ENCODE measurements around the gene KDM6A.
"Not testable (repeated sequence)": the region's sequence is repeated elsewhere in the genome, so short reads cannot be mapped to it uniquely, and the experiment has no call there.

The KDM6A gene

DNA sequence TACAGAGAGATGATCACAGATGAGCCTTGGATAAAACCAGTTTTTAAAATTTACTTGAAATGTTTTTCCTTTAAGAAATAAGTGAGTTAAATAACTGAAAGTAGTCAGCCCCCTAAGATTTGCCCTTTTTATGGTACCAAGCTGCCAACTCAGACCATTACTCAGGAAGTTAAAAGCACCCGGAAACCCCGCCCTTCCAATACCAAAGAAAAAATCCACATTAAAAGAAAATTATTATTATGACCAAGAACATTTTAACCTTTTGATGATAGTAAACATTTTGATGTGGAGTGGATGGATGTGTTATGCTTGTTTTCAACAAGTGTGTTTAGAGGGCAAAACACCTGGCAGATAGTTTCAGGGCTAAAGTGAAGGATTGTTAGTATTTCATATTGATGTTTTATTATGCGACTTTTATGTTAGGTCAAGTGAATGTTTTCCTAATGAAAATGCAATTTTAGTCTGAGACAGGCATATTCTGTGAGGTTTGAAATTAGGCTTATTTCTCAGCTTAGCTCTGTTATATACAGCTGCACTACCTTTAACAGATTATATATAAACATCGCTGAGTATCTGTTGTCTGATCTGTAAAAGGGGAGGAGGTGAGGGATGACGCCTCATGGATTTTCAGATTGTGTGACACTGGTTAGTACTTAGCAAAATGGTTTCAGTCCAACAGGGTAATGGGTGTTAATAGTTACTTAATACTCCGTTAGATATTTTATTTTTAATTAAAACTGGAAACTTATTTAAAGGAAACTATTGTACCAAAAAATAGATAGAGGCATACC, 89.0 kb downstream of the KDM6A start:
- no peak for DNase-seq (ENCODE audit: low spot score)

DNA sequence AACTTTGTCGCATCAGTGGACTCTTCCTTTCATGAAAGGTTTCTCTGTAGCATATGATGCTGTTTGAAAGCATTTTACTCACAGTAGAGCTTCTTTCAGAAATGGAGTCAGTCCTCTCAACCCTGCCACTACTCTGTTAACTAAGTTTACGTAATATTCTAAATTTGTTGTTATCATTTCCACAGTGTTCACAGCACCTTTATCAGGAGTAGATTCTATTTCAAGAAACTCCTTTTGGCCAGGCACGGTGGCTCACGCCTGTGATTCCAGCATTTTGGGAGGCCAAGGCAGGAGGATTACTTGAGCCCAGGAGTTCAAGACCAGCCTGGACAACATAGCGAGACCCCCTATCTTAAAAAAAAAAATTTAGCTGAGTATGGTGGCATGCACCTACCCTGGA, 90.0 kb downstream of the KDM6A start:
- no peak for DNase-seq (ENCODE audit: low spot score)

DNA sequence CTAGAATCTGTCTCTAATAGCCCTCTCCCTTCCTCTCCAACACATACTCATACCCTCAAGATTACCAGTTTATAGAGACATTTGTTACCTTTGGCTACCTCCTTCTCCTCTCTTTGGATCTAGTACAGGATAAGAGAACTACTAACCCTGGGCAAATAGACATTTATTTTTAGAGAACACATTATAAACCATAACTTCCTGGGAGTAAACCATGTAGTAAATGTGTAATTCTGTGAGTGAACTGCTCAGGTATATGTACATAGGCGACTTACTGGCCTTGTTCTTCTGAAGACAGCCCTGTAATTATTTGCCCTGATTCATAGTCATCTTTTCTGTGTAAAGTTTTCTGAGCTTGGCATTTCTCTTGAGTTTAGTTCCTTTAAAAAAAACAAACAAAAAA, 94.2 kb downstream of the KDM6A start:
- DNase-seq (ENCODE audit: low spot score), result no peak

DNA sequence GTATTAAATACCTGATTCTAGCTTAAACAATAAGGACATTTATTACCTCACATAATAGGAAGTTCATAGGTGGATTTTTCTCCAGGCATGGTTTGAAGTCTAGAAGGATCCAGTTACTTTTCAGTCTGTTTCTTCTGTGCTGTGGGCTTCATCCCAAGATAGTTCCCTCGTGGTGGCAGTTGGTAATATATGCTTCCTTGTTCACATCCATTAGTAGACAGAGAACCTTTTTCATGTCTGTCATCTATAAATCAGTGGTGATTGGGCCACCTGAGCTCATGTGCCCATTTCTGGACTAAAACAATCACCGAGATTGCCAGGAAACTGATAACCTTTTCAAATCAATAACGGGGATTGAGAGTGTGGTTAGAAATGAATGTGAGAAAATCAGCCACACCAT, 97.7 kb downstream of the KDM6A start:
- no peak for DNase-seq (ENCODE audit: low spot score)

GRCh38 chrX:44971674-44972073, 98.7 kb downstream of the KDM6A start:
- no peak for DNase-seq (ENCODE audit: low spot score)

DNA sequence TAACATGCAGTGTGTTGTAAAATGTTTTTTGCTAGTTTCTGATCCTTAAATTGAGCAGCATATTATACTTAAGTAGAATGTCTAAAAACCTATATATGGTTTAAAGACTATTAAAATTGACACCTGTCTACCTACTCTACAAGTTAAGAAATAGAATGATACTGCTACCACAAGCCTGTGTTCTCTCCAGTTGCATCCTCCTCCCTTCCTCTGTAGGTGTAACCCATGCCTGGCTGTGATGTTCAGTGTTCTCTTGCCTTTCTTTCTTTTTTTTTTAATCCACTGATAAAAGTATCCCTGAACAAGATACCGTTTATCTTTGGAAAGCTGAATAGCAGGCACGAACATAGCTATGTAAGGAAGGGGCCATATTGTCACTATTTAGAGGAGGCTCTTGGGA, 99.1 kb downstream of the KDM6A start:
- DNase-seq (ENCODE audit: low spot score), result no peak

- DNase-seq (ENCODE audit: low spot score), result no peak
Measured at GRCh38 chrX:44973420-44973932, 100.5 kb downstream of the KDM6A start.

DNA sequence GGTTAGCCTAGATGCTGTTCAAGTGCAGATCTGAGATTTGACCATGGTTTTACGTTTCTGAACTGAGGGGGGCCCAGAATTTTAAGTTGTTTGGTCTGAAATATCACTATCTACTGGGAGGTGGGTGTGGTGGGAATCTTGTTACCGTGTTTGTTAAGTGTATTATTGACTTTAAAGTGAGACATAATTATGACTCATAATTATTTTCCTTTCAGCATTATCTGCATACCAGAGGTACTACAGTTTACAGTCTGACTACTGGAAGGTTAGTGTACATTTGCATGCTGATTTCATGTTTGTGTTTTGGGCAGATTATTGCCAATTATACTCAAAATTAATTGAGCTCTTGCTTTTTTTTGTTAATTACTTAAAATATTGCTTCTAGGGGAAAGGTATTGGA, 101.5 kb downstream of the KDM6A start:
- DNase-seq (ENCODE audit: low spot score), result no peak

- DNase-seq (ENCODE audit: low spot score), result no peak
Measured at GRCh38 chrX:44975666-44976263, 102.8 kb downstream of the KDM6A start.

DNA sequence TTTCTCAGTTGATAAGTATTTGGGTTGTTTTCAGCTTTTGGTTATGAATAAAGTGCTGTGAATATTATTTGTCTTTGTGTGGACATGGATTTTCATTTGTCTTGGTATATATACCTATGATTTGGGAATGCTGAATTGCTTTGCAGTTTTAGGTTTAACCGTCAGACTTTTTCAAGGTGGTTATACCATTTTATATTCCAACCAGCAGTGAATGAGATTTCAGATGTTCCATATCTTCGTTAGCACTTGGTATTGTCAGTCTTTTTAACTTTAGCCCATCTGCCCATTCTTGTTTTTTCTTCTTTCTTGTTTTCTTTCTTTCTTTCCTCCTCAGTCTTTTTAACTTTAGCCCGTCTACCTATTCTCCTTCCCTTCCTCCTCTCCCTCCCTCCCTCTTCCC, 106.0 kb downstream of the KDM6A start:
- no peak for DNase-seq (ENCODE audit: low spot score)

GRCh38 chrX:44980403-44980802, 107.4 kb downstream of the KDM6A start:
- no peak for DNase-seq (ENCODE audit: low spot score)

DNA sequence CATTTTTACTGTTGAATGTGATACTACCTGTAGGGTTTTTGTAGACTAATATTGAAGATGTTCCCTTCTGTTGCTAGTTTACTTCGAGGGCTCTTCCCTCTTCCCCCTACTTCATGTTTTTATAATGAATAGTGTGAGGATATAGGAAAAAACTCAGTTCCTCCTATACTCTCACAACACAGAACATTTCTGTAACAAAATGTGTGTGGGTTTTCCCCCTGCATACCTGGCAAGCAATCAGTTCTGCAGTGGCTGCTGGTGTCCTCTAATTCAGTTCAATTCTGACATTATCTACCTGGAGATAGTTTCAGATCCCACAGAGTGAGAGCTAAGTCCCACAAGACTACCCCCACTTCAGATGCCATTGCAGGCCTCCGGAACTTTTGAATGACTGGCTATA, 107.9 kb downstream of the KDM6A start:
- DNase-seq (ENCODE audit: low spot score), result no peak

- no peak for DNase-seq (ENCODE audit: low spot score)
Measured at GRCh38 chrX:44989995-44990770, 117.2 kb downstream of the KDM6A start.

- DNase-seq (ENCODE audit: low spot score), result no peak
Measured at GRCh38 chrX:44992775-44993174, 119.8 kb downstream of the KDM6A start.

GRCh38 chrX:44996277-44996676, 123.3 kb downstream of the KDM6A start:
- no peak for DNase-seq (ENCODE audit: low spot score)

DNA sequence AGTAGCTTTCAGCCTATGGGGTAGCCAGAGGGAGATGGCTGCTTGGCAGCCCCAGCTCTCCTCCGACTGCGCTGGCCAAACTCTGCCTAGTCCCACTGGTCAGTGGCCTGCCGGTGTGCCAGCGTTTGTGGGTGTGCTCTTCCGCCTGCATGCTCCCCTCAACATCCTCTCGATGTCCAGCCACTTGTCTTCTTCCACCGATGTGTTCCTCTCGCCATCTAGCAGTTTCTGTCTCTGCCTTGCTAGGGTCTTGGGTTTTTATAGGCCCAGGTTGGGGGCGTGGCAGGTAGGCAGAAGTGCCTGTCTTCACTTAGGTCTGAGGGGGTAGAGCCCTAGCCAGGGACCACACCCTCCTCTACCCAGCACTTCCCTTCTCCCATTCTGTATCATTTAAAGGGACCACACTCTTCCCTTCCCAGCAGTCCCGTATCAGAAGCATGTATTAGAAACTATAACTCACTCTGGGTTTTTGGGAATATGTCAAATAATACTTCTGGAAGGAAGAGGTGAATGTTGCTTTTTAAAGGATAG, 124.4 kb downstream of the KDM6A start:
- DNase-seq (ENCODE audit: low spot score), result no peak

DNA sequence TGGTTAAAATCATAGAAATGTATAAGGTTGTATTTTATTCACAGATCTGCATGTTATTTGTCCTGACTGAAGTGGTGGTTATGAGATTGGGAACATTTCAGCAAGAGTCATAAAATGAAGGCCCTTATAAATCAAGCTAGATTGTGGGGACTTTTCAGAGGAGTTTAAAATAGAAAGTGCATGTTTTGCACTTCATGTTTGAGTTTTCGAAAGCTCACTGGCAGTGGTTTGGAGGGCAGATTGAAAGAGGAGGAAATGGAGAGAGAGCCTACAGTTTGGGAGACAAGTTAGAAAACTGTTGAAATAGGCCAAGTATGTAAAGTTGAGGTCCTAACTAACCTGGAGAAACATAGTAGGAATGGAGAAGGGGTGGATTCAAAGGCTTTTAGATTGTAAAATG, 124.9 kb downstream of the KDM6A start:
- DNase-seq (ENCODE audit: low spot score), result no peak

- not testable (repeated sequence) for DNase-seq (ENCODE audit: low spot score)
Measured at GRCh38 chrX:44999237-44999636, 126.2 kb downstream of the KDM6A start.

- not testable (repeated sequence) for DNase-seq (ENCODE audit: low spot score)
Measured at GRCh38 chrX:44999872-45000271, 126.9 kb downstream of the KDM6A start.

DNA sequence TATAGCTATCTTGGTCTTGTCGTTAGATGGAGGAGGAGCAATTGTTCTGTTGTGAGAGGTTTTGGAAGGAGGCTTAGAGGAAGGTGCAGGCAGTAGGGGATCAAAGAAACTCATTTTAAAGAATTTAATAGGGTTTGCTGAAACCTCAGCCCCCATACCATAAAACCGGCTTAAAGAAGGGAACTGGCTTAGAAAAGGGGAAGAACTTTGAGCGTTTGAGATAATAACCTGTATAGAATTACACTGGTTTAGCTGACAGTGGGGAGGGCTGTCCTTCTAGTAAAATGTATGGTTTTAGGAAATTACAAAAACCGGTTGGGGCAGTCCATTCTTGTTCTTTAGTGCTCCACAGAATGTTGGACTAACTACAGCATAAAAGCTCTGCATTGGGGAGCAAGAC, 128.1 kb downstream of the KDM6A start:
- DNase-seq (ENCODE audit: low spot score), result no peak

GRCh38 chrX:45003085-45003484, 130.1 kb downstream of the KDM6A start:
- DNase-seq (ENCODE audit: low spot score), result no peak

DNA sequence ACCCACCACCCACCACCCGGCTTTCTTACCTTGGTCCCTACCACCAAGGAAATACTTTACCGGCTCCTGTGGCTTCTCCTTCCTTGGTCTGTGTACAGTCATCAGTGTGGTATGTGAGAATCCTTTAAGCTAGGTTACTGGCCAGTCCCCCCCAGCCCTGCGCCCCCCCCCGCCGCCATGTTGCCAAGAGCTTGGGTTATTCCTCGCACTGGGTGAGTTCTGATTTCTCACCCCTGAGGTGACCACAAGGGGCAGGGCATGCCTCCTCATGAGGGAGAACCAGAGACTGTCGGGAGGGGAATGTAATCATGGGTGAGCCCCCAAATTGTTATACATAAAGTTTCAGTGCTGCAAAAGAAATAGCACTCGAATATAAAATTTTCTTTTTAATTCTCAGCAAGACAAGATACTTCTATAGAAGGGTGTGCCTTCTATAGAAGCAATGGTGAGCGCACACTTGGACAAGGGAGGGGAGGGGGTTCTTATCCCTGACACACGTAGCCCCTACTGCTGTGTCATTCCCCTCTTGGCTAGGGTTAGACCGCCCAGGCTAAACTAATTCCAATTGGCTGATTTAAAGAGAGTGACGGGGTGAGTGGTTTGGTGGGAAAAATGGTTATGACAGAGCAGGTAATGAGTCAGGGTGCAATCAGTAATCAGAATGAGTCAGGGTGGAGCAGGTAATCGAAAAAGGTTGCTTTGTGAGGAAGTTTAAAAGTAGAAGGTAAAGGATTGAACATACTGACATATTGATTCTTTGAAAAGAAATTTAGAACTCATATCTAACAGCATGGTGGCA, 133.2 kb downstream of the KDM6A start:
- DNase-seq (ENCODE audit: low spot score), result no peak
